Tibial nerve (tissue), 3 donors: ENCODE measurements around the gene FOXF1.

Experiments
- CTCF ChIP-seq, 5 experiments: fragments of 200-600 bp in 3 of 5; fragments of 450-650 bp in 2 of 5; sonication (generic) in 3 of 5; IDR thresholded peaks; one replicate each; pipeline ENCODE4 v1.5.1; 2016 to 2019; ENCODE audit warnings: antibody characterized with exemption in 5 of 5, mild to moderate bottlenecking in 3 of 5, moderate library complexity in 2 of 5
- POLR2A ChIP-seq, 2 donors: fragments of 450-650 bp; IDR thresholded peaks; one replicate each; pipeline ENCODE4 v1.6.1; 2017; ENCODE audit warnings: antibody characterized with exemption in 2 of 2, mild to moderate bottlenecking in 2 of 2, moderate library complexity in 2 of 2

GRCh38 chr16:86479419-86479818, 30.9 kb upstream of the FOXF1 start:
- TF ChIP-seq CTCF (IDR thresholded peaks at IDR 0.05), result no peak
- no peak for TF ChIP-seq POLR2A (IDR thresholded peaks at IDR 0.05)
